Naive thymus-derived CD4-positive, alpha-beta T cell (primary cell): ENCODE results near the gene CACNA1C. TPM values are rescaled to one million over a fixed set of nuclear protein-coding genes. Genes with fewer than 3 reads are reported as not detected.

ENCODE experiments used
- ATAC-seq: fragments of 150-1000 bp; cut with Tn5 transposase; 2 replicates; pipeline ENCODE4 v1.10.0; 2021; ENCODE audit warnings: mild to moderate bottlenecking, moderate library complexity
- CTCF ChIA-PET: fragments of 350-600 bp; sonication (Branson Sonifier 250); formaldehyde crosslinking; loops from one replicate; lab custom pipeline; 2021; ENCODE audit warnings: antibody characterized with exemption; lab: Charles Lee
- POLR2A ChIA-PET: fragments of 350-600 bp; sonication (Branson Sonifier 250); formaldehyde crosslinking; loops from one replicate; lab custom pipeline; 2021; ENCODE audit warnings: antibody characterized with exemption, inconsistent platforms; lab: Charles Lee
- DNase-seq, 9 donors: peaks; one replicate each; pipeline versions ENCODE4 v3.0.0 to v3.0.0-alpha.2; 2020 to 2022; ENCODE audit warnings: mixed read lengths in 1 of 9
- H3K27ac ChIP-seq: one replicate; pipeline ENCODE4 v1.7.0; 2013; ENCODE audit warnings: mild to moderate bottlenecking, low read depth, low read length, moderate library complexity
- H3K27me3 ChIP-seq, 2 donors: one replicate each; pipeline ENCODE4 v1.7.0; 2013; ENCODE audit warnings: low read length in 2 of 2, mild to moderate bottlenecking in 2 of 2, moderate library complexity in 2 of 2; ENCODE audit not compliant: control insufficient read depth in 2 of 2, insufficient read depth in 2 of 2
- H3K36me3 ChIP-seq, 3 experiments: 1 replicate in 2 of 3; 2 replicates in 1 of 3; pipeline ENCODE4 v1.7.0; 2013; ENCODE audit warnings: low read length in 3 of 3, mild to moderate bottlenecking in 3 of 3, moderate library complexity in 1 of 3; ENCODE audit not compliant: insufficient read depth in 3 of 3, control insufficient read depth in 2 of 3
- H3K4me1 ChIP-seq, 2 donors: one replicate each; pipeline ENCODE4 v1.7.0; 2013; ENCODE audit warnings: low read length in 2 of 2, mild to moderate bottlenecking in 2 of 2, moderate library complexity in 1 of 2; ENCODE audit not compliant: control insufficient read depth in 2 of 2, insufficient read depth in 2 of 2
- H3K4me3 ChIP-seq: 2 replicates; pipeline ENCODE4 v1.7.0; 2013; ENCODE audit warnings: mild to moderate bottlenecking, low read length
- H3K9me3 ChIP-seq, 3 experiments: 1 replicate in 2 of 3; 2 replicates in 1 of 3; pipeline ENCODE4 v1.7.0; 2013; ENCODE audit warnings: low read length in 3 of 3; ENCODE audit not compliant: control insufficient read depth in 2 of 3
- H3K27ac Mint-ChIP-seq, 9 donors: one replicate each; pipeline ENCODE4 v1.8.0; 2020 to 2022; ENCODE audit warnings: mixed read lengths in 9 of 9, mild to moderate bottlenecking in 8 of 9, moderate library complexity in 5 of 9, inconsistent platforms in 2 of 9
- H3K27me3 Mint-ChIP-seq, 5 donors: one replicate each; pipeline ENCODE4 v1.8.0; 2021 to 2022; ENCODE audit warnings: mixed read lengths in 5 of 5, mild to moderate bottlenecking in 1 of 5
- H3K36me3 Mint-ChIP-seq, 5 donors: one replicate each; pipeline ENCODE4 v1.8.0; 2020 to 2022; ENCODE audit warnings: mixed read lengths in 5 of 5, mild to moderate bottlenecking in 3 of 5, inconsistent platforms in 1 of 5
- H3K4me1 Mint-ChIP-seq, 7 donors: one replicate each; pipeline ENCODE4 v1.8.0; 2020 to 2022; ENCODE audit warnings: mixed read lengths in 7 of 7, mild to moderate bottlenecking in 3 of 7, inconsistent platforms in 1 of 7
- H3K4me3 Mint-ChIP-seq, 10 donors: one replicate each; pipeline ENCODE4 v1.8.0; 2020 to 2022; ENCODE audit warnings: mild to moderate bottlenecking in 10 of 10, mixed read lengths in 10 of 10, moderate library complexity in 6 of 10, inconsistent platforms in 2 of 10
- H3K9me3 Mint-ChIP-seq, 11 donors: one replicate each; pipeline ENCODE4 v1.8.0; 2020 to 2022; ENCODE audit warnings: mixed read lengths in 11 of 11, mild to moderate bottlenecking in 4 of 11, inconsistent platforms in 1 of 11, moderate library complexity in 1 of 11
- intact Hi-C, 2 donors: fragments of 100-400 bp; cut with micrococcal nuclease; formaldehyde crosslinking; loops; one replicate each; pipeline ENCODE4 v1.15.1; 2023
- polyA plus RNA-seq, 2 donors: library from polyadenylated mRNA; unstranded; fragments of 300-500 nt; fragmentation: Illumina TruSeq; gene quantifications; one replicate each; pipeline ENCODE4 v1.2.3, GENCODE V29; 2021
- total RNA-seq, 6 experiments: library from RNA in 5 of 6; stranded (reverse) in 5 of 6; gene quantifications; 1 replicate in 5 of 6; 2 replicates in 1 of 6; pipeline ENCODE4 v1.2.3 and lab custom pipeline; 2021 to 2026

Gene CACNA1C
- total and polyA plus RNA-seq, 7 experiments from 2014 or later, result 0.04 to 0.48 (median 0.08) TPM

DNA sequence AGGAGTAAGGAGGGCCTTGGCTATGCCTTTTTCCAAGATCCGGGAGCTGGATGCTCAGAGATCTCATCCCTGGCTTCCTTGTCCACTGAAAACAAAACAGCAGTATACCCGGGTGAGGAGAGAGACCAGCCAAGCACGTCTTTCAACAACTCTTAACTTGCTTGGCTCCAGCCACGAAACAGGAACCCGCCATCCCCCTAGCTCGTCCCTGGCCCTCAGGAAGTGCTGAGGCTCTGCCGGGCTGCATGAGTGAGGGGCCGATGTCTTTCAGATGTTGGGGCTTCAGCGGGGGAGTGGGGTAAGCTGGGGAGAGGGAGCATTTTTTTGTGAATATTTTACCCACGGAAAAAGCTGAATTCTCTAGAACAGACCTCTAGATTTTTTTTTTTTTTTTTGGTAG lies 231.1 kb downstream of the CACNA1C start:
- no peaks in the 10 kb centered on the region for H3K27me3 ChIP-seq

GRCh38 chr12:2284321-2284813 lies 231.6 kb downstream of the CACNA1C start:
- no peak overlapping the region for H3K27ac ChIP-seq
- intact Hi-C loops, result no loop called here

More for the DNA sequence above, 231.1 kb downstream of the CACNA1C start:
- DNase-seq (no peak), ATAC-seq (no peak)
- Histone ChIP-seq H3K4me3 (no peak overlapping the region), H3K4me1 (no peaks in the 10 kb centered on the region), H3K36me3 (no peaks in the 10 kb centered on the region), H3K9me3 (no peaks in the 10 kb centered on the region), H3K27ac (no peak overlapping the region)
- POLR2A ChIA-PET, result no interaction called here
- CTCF ChIA-PET, result interaction anchor here (0.9 kb wide), 1 partner anchor 488 kb away, joined by 3 read pairs; no protein-coding TSS in a partner anchor
- H3K36me3 Mint-ChIP-seq, result no peaks in the 10 kb centered on the region
- H3K4me1 Mint-ChIP-seq, result peaks cover 0 to 7% (median 0%) of the 10 kb centered on the region in 7 donors
- H3K4me3 Mint-ChIP-seq, result no peak overlapping the region
- intact Hi-C loops, result no loop called here
- H3K9me3 Mint-ChIP-seq, result peaks cover 1 to 26% (median 8%) of the 10 kb centered on the region in 11 donors
- no peak overlapping the region for H3K27ac Mint-ChIP-seq
- H3K27me3 Mint-ChIP-seq, result peaks cover 20 to 36% (median 23%) of the 10 kb centered on the region in 5 donors

GRCh38 chr12:2284857-2285256 lies 232.1 kb downstream of the CACNA1C start:
- DNase-seq (peak in 1 of 9 donors; percentile 2), ATAC-seq (peak; percentile 76)
- Histone ChIP-seq H3K27me3 (no peaks in the 10 kb centered on the region), H3K4me3 (no peak overlapping the region), H3K4me1 (no peaks in the 10 kb centered on the region), H3K9me3 (no peaks in the 10 kb centered on the region), H3K36me3 (no peaks in the 10 kb centered on the region), H3K27ac (no peak overlapping the region)
- Mint-ChIP-seq H3K9me3 (peaks cover 1 to 23% (median 7%) of the 10 kb centered on the region in 11 donors), H3K27ac (no peak overlapping the region), H3K27me3 (peaks cover 20 to 40% (median 27%) of the 10 kb centered on the region in 5 donors), H3K4me1 (peaks cover 0 to 7% (median 0%) of the 10 kb centered on the region in 7 donors), H3K36me3 (no peaks in the 10 kb centered on the region), H3K4me3 (peak overlapping the region in 1 of 10 donors; percentile 17)
- intact Hi-C loops, result no loop called here
- ChIA-PET CTCF (no interaction called here), POLR2A (no interaction called here)

More at GRCh38 chr12:2284321-2284813, 231.6 kb downstream of the CACNA1C start:
- H3K36me3 ChIP-seq, result no peaks in the 10 kb centered on the region
- H3K4me1 ChIP-seq, result no peaks in the 10 kb centered on the region
- no peak overlapping the region for H3K27ac Mint-ChIP-seq
- POLR2A ChIA-PET, result no interaction called here
- peaks cover 1 to 26% (median 8%) of the 10 kb centered on the region in 11 donors for H3K9me3 Mint-ChIP-seq
- peaks cover 20 to 40% (median 27%) of the 10 kb centered on the region in 5 donors for H3K27me3 Mint-ChIP-seq
- no peaks in the 10 kb centered on the region for H3K9me3 ChIP-seq
- H3K4me3 ChIP-seq, result no peak overlapping the region
- CTCF ChIA-PET, result interaction anchor here (0.9 kb wide), 1 partner anchor 488 kb away, joined by 3 read pairs; no protein-coding TSS in a partner anchor
- H3K4me1 Mint-ChIP-seq, result peaks cover 0 to 7% (median 0%) of the 10 kb centered on the region in 7 donors
- no peaks in the 10 kb centered on the region for H3K27me3 ChIP-seq
- no peak for ATAC-seq
- no peak for DNase-seq
- no peak overlapping the region for H3K4me3 Mint-ChIP-seq
- no peaks in the 10 kb centered on the region for H3K36me3 Mint-ChIP-seq

DNA sequence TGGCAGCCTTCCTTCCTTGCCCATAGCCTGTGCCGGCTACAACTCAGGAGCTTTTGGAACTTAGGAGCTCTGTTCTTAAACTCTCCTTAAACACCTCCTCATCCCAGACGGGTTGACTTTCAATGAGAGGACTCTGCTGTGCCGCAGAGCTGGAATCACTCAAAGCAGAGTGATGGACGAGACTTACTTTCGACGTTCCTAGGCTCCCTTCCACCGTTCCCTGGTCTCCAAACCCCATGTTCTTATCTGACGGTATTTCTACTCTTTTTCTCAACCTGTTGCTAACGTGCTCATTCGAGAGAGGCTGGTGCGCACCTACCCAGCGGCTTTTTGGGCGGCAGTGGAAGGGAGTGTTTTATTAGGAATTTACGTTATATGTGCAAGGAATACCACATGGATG lies 232.7 kb downstream of the CACNA1C start:
- DNase-seq, result no peak
- Histone ChIP-seq H3K27ac (no peak overlapping the region), H3K4me1 (no peaks in the 10 kb centered on the region), H3K9me3 (no peaks in the 10 kb centered on the region), H3K27me3 (no peaks in the 10 kb centered on the region), H3K4me3 (no peak overlapping the region), H3K36me3 (no peaks in the 10 kb centered on the region)
- ChIA-PET CTCF (no interaction called here), POLR2A (no interaction called here)
- Mint-ChIP-seq H3K4me1 (peaks cover 0 to 7% (median 0%) of the 10 kb centered on the region in 7 donors), H3K27me3 (peaks cover 20 to 40% (median 27%) of the 10 kb centered on the region in 5 donors), H3K9me3 (peaks cover 1 to 22% (median 7%) of the 10 kb centered on the region in 11 donors), H3K4me3 (no peak overlapping the region), H3K27ac (no peak overlapping the region), H3K36me3 (no peaks in the 10 kb centered on the region)
- intact Hi-C loops, result no loop called here
- no peak for ATAC-seq

DNA sequence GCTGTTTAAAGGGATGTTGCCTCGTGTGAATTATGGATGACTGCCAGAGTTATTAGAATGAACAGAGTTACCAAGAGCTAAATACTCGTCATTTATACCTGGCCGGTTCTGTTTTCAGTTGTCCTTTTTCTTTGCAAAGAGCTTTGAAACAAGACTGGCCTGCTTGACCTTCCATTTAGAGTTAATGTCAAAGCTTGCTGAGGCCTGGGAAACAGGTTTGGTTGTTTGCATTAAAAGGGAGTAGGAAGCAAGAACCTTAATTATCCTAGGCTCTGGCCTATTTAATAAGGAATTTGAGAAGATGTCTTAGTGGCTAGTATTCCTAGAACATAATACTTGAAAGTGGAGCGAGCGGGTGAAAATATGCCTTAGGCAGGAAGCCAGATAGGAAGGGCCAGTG lies 233.3 kb downstream of the CACNA1C start:
- intact Hi-C loops, result no loop called here
- Histone ChIP-seq H3K27ac (no peak overlapping the region), H3K4me1 (no peaks in the 10 kb centered on the region), H3K9me3 (no peaks in the 10 kb centered on the region), H3K4me3 (no peak overlapping the region), H3K36me3 (no peaks in the 10 kb centered on the region), H3K27me3 (no peaks in the 10 kb centered on the region)
- Mint-ChIP-seq H3K4me3 (no peak overlapping the region), H3K27ac (peak overlapping the region in 1 of 9 donors; percentile 59), H3K4me1 (peaks cover 0 to 7% (median 0%) of the 10 kb centered on the region in 7 donors), H3K27me3 (peaks cover 20 to 40% (median 27%) of the 10 kb centered on the region in 5 donors), H3K9me3 (peaks cover 0 to 16% (median 5%) of the 10 kb centered on the region in 11 donors), H3K36me3 (no peaks in the 10 kb centered on the region)
- POLR2A ChIA-PET, result no interaction called here
- ATAC-seq (no peak), DNase-seq (no peak)
- CTCF ChIA-PET, result no interaction called here

DNA sequence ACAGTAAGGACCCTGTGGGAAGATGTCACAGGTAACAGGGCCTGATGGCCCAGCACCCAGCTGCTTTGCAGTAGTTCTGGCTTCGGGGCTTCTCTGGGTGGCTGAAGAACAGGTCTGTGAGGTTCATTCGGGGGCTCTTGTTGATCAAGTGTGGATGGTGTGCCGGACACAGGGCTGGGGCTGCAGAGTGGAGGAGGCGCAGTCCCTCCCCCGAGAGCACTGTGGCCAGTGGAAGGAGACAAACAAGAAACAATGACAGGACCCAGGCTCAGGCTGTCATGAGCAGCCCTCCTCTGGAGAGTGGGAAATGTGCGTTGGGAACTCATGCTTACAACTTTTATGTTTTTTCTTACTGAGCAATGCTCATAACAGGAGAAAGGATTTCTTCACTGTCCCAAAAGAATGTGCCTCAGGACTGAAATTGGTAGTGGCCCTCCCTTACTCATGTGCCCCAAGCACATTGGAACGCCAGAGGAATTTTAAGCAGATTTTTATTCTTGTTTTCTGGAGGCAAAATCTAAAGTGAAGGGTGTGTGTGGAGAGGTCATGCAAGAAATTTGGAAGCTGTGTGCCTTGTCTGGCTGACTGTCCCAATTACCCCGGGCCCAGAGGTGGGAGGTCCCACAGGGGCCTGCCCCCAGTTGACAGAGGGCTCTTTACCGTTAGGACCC lies 233.8 kb downstream of the CACNA1C start:
- Histone ChIP-seq H3K36me3 (no peaks in the 10 kb centered on the region), H3K4me1 (no peaks in the 10 kb centered on the region), H3K4me3 (no peak overlapping the region), H3K27me3 (no peaks in the 10 kb centered on the region), H3K9me3 (no peaks in the 10 kb centered on the region), H3K27ac (no peak overlapping the region)
- ChIA-PET POLR2A (no interaction called here), CTCF (no interaction called here)
- Mint-ChIP-seq H3K27me3 (peaks cover 20 to 40% (median 27%) of the 10 kb centered on the region in 5 donors), H3K4me3 (no peak overlapping the region), H3K9me3 (peaks cover 0 to 12% (median 2%) of the 10 kb centered on the region in 11 donors), H3K36me3 (no peaks in the 10 kb centered on the region), H3K27ac (peak overlapping the region in 1 of 9 donors; percentile 24), H3K4me1 (peaks cover 0 to 7% (median 0%) of the 10 kb centered on the region in 7 donors)
- intact Hi-C loops, result no loop called here
- ATAC-seq (no peak), DNase-seq (no peak)
